Lower lobe of right lung (tissue), 2 donors: Measurements from ENCODE around the gene THSD4. TPM values are rescaled to one million over a fixed set of nuclear protein-coding genes. Genes with fewer than 3 reads are reported as not detected.
A peak's percentile ranks its signal among the peaks of the same experiment; 100 is the strongest.

Source experiments
- ATAC-seq, 2 donors: fragments of 200-7000 bp; cut with Tn5 transposase; one replicate each; pipeline ENCODE4 v1.9.1; 2020 to 2022; ENCODE audit warnings: mild to moderate bottlenecking in 2 of 2, moderate library complexity in 2 of 2
- DNase-seq: peaks from one replicate; pipeline ENCODE4 v3.0.0-alpha.2; 2020
- H3K27ac ChIP-seq: fragments of 200-600 bp; one replicate; pipeline ENCODE4 v1.8.0; 2022
- H3K27me3 ChIP-seq: fragments of 200-600 bp; one replicate; pipeline ENCODE4 v1.8.0; 2022; ENCODE audit warnings: low read depth
- H3K36me3 ChIP-seq: fragments of 200-600 bp; one replicate; pipeline ENCODE4 v1.8.0; 2022; ENCODE audit warnings: mild to moderate bottlenecking
- H3K4me1 ChIP-seq: fragments of 200-600 bp; one replicate; pipeline ENCODE4 v1.8.0; 2022
- H3K4me3 ChIP-seq: fragments of 200-600 bp; one replicate; pipeline ENCODE4 v1.8.0; 2022; ENCODE audit warnings: mild to moderate bottlenecking
- H3K9me3 ChIP-seq: fragments of 200-600 bp; one replicate; pipeline ENCODE4 v1.8.0; 2022
- CTCF ChIP-seq: fragments of 200-600 bp; IDR thresholded peaks from one replicate; pipeline ENCODE4 v1.8.0; 2022; ENCODE audit warnings: antibody characterized with exemption, mild to moderate bottlenecking
- intact Hi-C: fragments of 100-400 bp; cut with DNase I; formaldehyde crosslinking; loops from one replicate; pipeline ENCODE4 v1.11.0; 2022
- total RNA-seq: library from RNA; stranded (reverse); fragmentation: NEBNext Ultra II Directional; extraction: Animal tissue kit (Norgen Biotek cat#: 25700); gene quantifications from one replicate; pipeline ENCODE4 v1.2.1, GENCODE V29; 2021
- donor health status: DM: no; HTN: yes; CAD: no; lungs with severe emphysema.

Gene THSD4
- total RNA-seq, 1 donor from 2014 or later = 18.2 TPM

GRCh38 chr15:71679793-71680353 is 564.6 kb downstream of the THSD4 start:
- H3K4me3 ChIP-seq = no peak overlapping the region
- DNase-seq (no peak), ATAC-seq (peak; percentile 34 to 76)
- TF ChIP-seq CTCF = no peak
- H3K9me3 ChIP-seq = no peaks in the 10 kb centered on the region
- H3K27ac ChIP-seq = peak overlapping the region; percentile 33
- intact Hi-C loops = no loop called here
- H3K4me1 ChIP-seq = peaks cover 19% of the 10 kb centered on the region
- H3K27me3 ChIP-seq = no peaks in the 10 kb centered on the region
- H3K36me3 ChIP-seq = no peaks in the 10 kb centered on the region

- intact Hi-C loops = no loop called here
- no peaks in the 10 kb centered on the region for H3K9me3 ChIP-seq
- no peak for DNase-seq
- H3K36me3 ChIP-seq = no peaks in the 10 kb centered on the region
- TF ChIP-seq CTCF = no peak
- no peaks in the 10 kb centered on the region for H3K27me3 ChIP-seq
- H3K27ac ChIP-seq = no peak overlapping the region
- H3K4me1 ChIP-seq = peaks cover 19% of the 10 kb centered on the region
- no peak overlapping the region for H3K4me3 ChIP-seq
- ATAC-seq = no peak
Measured at GRCh38 chr15:71682001-71682400, 566.7 kb downstream of the THSD4 start.

GRCh38 chr15:71683411-71684274 is 568.4 kb downstream of the THSD4 start:
- Histone ChIP-seq H3K4me3 (no peak overlapping the region), H3K4me1 (peaks cover 13% of the 10 kb centered on the region), H3K9me3 (no peaks in the 10 kb centered on the region), H3K36me3 (no peaks in the 10 kb centered on the region), H3K27me3 (no peaks in the 10 kb centered on the region), H3K27ac (no peak overlapping the region)
- no peak for TF ChIP-seq CTCF
- ATAC-seq = no peak
- DNase-seq = no peak
- intact Hi-C loops = no loop called here

GRCh38 chr15:71685420-71685993 is 570.2 kb downstream of the THSD4 start:
- TF ChIP-seq CTCF = no peak
- H3K27me3 ChIP-seq = no peaks in the 10 kb centered on the region
- H3K27ac ChIP-seq = no peak overlapping the region
- no peak for DNase-seq
- no peak overlapping the region for H3K4me3 ChIP-seq
- peaks cover 4% of the 10 kb centered on the region for H3K4me1 ChIP-seq
- no peaks in the 10 kb centered on the region for H3K9me3 ChIP-seq
- intact Hi-C loops = no loop called here
- no peak for ATAC-seq
- H3K36me3 ChIP-seq = no peaks in the 10 kb centered on the region

GRCh38 chr15:71686221-71687050 is 571.2 kb downstream of the THSD4 start:
- H3K4me3 ChIP-seq = no peak overlapping the region
- no peak for ATAC-seq
- no peak for DNase-seq

More at GRCh38 chr15:71686221-71687050, 571.2 kb downstream of the THSD4 start:
- Histone ChIP-seq H3K27ac (no peak overlapping the region), H3K9me3 (no peaks in the 10 kb centered on the region), H3K4me1 (peaks cover 8% of the 10 kb centered on the region), H3K36me3 (no peaks in the 10 kb centered on the region), H3K27me3 (no peaks in the 10 kb centered on the region)
- intact Hi-C loops = no loop called here
- TF ChIP-seq CTCF = no peak
